ENCODE results near the gene ANK3. TPM values are rescaled to one million over a fixed set of nuclear protein-coding genes. Genes with fewer than 3 reads are reported as not detected.

Gene ANK3
- total and polyA plus RNA-seq, 2 experiments from 2014 or later, result 44.9 to 95.8 TPM

- Histone ChIP-seq H3K4me1 (ENCODE audit: low read depth) (peaks cover 27% of the 10 kb centered on the region), H3K36me3 (no peaks in the 10 kb centered on the region), H3K27ac (no peak overlapping the region), H3K27me3 (no peaks in the 10 kb centered on the region), H3K9me3 (ENCODE audit: low read depth) (no peaks in the 10 kb centered on the region), H3K4me3 (no peak overlapping the region)
- no peak for DNase-seq (ENCODE audit: low read depth in 1 of 2, low spot score in 1 of 2)
- no peak for TF ChIP-seq CTCF (IDR thresholded peaks at IDR 0.05; ENCODE audit: low read depth, low read length)
These were observed 127.0 kb downstream of the ANK3 start for GRCh38 chr10:60262647-60263126.

GRCh38 chr10:60260321-60260720, 129.4 kb downstream of the ANK3 start:
- H3K36me3 ChIP-seq, result no peaks in the 10 kb centered on the region
- H3K4me3 ChIP-seq, result no peak overlapping the region
- no peaks in the 10 kb centered on the region for H3K27me3 ChIP-seq
- no peaks in the 10 kb centered on the region for H3K9me3 ChIP-seq (ENCODE audit: low read depth)
- H3K4me1 ChIP-seq (ENCODE audit: low read depth), result peaks cover 8% of the 10 kb centered on the region
- no peak for TF ChIP-seq CTCF (IDR thresholded peaks at IDR 0.05; ENCODE audit: low read depth, low read length)
- DNase-seq (ENCODE audit: low read depth in 1 of 2, low spot score in 1 of 2), result no peak
- no peak overlapping the region for H3K27ac ChIP-seq

GRCh38 chr10:60258429-60258797, 131.3 kb downstream of the ANK3 start:
- H3K4me1 ChIP-seq (ENCODE audit: low read depth), result peaks cover 8% of the 10 kb centered on the region
- no peaks in the 10 kb centered on the region for H3K36me3 ChIP-seq
- no peak overlapping the region for H3K27ac ChIP-seq
- no peak overlapping the region for H3K4me3 ChIP-seq
- no peak for DNase-seq (ENCODE audit: low read depth in 1 of 2, low spot score in 1 of 2)
- no peaks in the 10 kb centered on the region for H3K27me3 ChIP-seq
- H3K9me3 ChIP-seq (ENCODE audit: low read depth), result no peaks in the 10 kb centered on the region
- no peak for TF ChIP-seq CTCF (IDR thresholded peaks at IDR 0.05; ENCODE audit: low read depth, low read length)

- no peak for TF ChIP-seq CTCF (IDR thresholded peaks at IDR 0.05; ENCODE audit: low read depth, low read length)
- no peak overlapping the region for H3K27ac ChIP-seq
These were observed 131.8 kb downstream of the ANK3 start for GRCh38 chr10:60257767-60258428.

GRCh38 chr10:60254776-60255175, 134.9 kb downstream of the ANK3 start:
- Histone ChIP-seq H3K27me3 (no peaks in the 10 kb centered on the region), H3K4me3 (no peak overlapping the region), H3K27ac (peak overlapping the region; percentile 2), H3K36me3 (no peaks in the 10 kb centered on the region), H3K4me1 (ENCODE audit: low read depth) (peaks cover 8% of the 10 kb centered on the region), H3K9me3 (ENCODE audit: low read depth) (no peaks in the 10 kb centered on the region)
- TF ChIP-seq CTCF (IDR thresholded peaks at IDR 0.05; ENCODE audit: low read depth, low read length), result no peak
- DNase-seq (ENCODE audit: low read depth in 1 of 2, low spot score in 1 of 2), result no peak

More at GRCh38 chr10:60257767-60258428, 131.8 kb downstream of the ANK3 start:
- Histone ChIP-seq H3K36me3 (no peaks in the 10 kb centered on the region), H3K9me3 (ENCODE audit: low read depth) (no peaks in the 10 kb centered on the region), H3K27me3 (no peaks in the 10 kb centered on the region), H3K4me3 (no peak overlapping the region), H3K4me1 (ENCODE audit: low read depth) (peaks cover 8% of the 10 kb centered on the region)
- no peak for DNase-seq (ENCODE audit: low read depth in 1 of 2, low spot score in 1 of 2)

Measured in cardiac muscle cell (in vitro differentiated cells and primary cell).